Activated CD8-positive, alpha-beta memory T cell treated with anti-CD3 and anti-CD28 coated beads for 48 hours (primary cell): ENCODE results near the gene OR51B4.
A peak's percentile ranks its signal among the peaks of the same experiment; 100 is the strongest.
"Not testable (repeated sequence)": the region's sequence is repeated elsewhere in the genome, so short reads cannot be mapped to it uniquely, and the experiment has no call there.

Source experiments
- DNase-seq, 3 experiments: peaks; one replicate each; pipeline ENCODE4 v3.0.0-alpha.2; 2020; ENCODE audit warnings: low read depth in 2 of 3, low spot score in 2 of 3

OR51B4 gene

DNA sequence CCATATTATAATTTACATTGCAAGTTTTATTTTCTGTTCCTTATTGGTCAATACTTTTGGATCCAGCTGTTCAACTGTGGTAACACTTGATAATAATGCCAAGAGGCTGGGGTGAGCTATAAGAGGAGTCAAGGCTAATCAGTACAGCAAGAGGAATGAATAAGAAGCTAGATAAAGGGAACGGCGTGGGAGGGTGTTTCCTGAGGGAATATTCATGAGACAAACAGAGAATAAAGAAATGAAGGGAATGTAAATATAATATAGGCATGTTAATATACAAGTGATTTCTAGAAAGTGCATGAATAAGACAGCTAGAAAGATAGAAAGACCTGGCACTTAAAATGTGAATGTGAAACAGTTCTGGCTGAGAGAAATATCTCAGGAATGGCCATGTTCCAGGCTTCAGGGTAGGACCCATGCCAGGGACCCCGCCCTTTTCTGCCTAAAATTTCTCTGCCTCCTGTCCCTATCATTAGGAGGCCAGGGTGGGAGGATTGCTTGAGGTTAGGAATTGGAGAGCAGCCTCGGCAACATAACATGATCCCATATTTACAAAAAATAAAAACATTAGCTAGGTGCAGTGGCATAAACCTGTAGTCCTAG is 3.9 kb downstream of the OR51B4 start:
- DNase-seq = no peak

DNA sequence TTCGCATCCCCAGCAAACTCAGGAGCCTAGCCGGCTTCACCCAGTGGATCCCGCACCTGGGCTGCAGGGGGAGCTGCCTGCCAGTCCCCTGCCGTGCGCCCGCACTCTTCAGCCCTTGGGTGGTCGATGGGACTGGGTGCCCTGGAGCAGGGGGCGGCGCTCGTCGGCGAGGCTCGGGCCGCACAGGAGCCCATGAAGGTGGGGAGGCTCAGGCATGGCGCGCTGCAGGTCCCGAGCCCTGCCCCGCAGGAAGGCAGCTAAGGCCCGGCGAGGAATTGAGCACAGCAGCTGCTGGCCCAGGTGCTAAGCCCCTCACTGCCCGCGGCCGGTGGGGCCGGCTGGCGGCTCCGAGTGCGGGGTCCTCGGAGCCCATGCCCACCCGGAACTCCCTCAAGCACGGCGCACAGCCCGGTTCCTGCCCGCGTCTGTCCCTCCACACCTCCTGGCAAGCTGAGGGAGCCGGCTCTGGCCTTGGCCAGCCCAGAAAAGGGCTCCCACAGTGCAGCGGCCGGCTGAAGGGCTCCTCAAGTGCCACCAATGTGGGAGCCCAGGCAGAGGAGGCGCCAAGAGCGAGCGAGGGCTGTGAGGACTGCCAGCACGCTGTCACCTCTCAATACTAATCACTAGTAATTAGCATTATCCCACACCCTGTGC is 7.3 kb downstream of the OR51B4 start:
- DNase-seq = not testable (repeated sequence)

DNA sequence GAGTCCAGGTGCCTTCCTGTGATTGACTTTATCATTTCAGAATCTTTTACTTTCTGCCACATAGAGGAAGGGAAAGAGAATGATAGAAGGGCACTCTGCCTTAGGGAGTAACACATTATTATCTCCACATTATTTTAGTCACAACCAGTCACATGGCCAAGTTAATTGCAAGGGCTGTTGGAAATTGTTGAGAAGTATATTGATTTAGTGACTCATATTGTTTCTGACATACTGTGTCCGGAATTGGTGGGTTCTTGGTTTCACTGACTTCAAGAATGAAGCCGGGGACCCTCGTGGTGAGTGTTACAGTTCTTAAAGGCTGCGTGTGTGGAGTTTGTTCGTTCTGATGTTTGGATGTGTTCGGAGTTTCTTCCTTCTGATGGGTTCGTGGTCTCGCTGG is 8.7 kb downstream of the OR51B4 start:
- no peak for DNase-seq

DNA sequence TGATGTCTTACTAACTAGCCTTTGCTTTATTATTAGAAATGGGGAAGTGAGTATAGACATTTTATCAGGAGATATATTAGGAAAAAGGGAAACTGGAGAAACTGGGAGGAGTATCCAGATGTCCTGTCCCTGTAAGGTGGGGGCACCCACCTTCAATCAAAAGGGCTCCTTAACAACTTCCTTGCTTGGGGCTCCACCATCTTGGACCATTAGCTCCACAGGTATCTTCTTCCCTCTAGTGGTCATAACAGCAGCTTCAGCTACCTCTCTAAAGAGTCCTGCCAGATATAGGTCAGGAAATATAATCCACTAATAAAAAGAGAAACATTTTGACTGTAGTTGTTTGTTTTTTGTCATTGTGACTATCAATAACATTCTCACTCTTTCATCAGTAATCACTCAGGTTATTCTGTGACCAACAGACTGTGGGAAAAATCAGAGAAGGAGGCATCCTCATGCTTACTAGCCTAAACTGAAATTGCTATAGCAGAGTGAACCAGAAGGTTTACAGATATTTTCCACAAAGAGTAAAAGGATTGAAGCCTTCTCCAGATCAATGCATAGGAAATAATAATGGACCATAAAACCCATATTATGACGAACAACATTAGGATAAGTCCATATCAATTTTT is 10.4 kb downstream of the OR51B4 start:
- no peak for DNase-seq

DNA sequence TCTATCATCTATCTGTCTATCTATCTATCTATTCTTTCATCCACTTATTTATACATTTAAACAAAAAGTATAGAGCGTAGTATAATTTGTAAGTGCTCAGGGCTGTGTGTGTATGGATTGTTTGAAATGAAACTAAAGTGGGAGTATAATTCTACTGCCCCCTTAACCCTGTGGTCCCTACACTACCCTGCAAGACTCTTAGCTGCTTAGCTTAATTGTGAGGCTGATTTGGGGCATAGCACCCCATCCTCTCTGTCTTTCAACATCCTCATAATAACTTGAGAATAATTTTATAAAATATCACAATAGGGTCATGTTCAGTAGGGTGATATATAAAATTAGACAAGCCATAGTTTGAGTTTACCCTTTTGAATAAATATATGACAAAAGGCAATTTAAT is 11.6 kb downstream of the OR51B4 start:
- no peak for DNase-seq

DNA sequence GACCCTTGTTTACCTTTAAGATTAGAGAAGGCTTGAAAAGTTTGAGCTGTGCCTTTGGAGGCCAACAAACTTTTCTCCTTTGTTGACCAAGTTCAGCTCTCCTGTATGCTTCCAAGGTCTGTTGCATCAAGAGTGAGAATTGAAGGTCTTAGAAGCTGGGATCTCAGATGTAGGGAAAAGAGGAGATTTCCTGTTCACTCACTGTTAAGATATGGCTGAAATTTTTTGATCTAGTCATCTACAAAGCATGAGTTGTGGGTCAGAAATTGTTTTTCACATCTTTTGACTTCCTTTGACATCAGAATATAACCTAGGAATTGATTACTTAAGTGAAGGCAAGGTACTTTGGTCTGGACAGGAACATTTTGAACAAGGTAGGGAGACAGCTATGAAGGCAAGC is 12.1 kb downstream of the OR51B4 start:
- no peak for DNase-seq

DNA sequence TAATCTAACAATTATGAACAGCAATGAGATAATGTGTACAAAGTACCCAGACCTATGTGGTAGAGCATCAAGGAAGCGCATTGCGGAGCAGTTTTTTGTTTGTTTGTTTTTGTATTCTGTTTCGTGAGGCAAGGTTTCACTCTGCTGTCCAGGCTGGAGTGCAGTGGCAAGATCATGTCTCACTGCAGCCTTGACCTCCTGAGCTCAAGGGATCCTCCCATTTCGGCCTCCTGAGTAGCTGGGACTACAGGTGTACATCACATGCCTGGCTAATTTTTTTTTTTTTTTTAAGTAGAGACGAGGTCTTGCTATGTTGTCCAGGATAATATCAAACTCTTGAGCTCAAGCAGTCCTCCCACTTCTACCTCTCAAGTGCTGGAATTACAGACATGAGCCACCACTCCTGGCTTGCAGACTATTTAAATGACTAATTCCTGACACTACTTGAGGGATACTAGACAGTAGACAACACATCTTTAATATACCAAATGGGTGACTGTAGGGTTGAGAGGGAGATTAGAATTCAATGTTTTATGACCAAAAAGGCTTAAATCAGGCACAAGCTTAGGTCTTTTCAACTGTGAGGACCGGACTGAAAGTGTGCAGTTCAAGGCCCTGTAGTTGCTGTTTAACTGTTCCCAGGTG is 12.7 kb downstream of the OR51B4 start:
- DNase-seq = no peak

DNA sequence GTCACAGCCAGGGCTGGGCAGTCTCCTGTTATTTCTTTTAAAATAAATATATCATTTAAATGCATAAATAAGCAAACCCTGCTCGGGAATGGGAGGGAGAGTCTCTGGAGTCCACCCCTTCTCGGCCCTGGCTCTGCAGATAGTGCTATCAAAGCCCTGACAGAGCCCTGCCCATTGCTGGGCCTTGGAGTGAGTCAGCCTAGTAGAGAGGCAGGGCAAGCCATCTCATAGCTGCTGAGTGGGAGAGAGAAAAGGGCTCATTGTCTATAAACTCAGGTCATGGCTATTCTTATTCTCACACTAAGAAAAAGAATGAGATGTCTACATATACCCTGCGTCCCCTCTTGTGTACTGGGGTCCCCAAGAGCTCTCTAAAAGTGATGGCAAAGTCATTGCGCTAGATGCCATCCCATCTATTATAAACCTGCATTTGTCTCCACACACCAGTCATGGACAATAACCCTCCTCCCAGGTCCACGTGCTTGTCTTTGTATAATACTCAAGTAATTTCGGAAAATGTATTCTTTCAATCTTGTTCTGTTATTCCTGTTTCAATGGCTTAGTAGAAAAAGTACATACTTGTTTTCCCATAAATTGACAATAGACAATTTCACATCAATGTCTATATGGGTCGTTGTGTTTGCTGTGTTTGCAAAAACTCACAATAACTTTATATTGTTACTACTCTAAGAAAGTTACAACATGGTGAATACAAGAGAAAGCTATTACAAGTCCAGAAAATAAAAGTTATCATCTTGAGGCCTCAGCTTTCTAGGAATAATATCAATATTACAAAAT is 13.4 kb downstream of the OR51B4 start:
- DNase-seq = no peak

DNA sequence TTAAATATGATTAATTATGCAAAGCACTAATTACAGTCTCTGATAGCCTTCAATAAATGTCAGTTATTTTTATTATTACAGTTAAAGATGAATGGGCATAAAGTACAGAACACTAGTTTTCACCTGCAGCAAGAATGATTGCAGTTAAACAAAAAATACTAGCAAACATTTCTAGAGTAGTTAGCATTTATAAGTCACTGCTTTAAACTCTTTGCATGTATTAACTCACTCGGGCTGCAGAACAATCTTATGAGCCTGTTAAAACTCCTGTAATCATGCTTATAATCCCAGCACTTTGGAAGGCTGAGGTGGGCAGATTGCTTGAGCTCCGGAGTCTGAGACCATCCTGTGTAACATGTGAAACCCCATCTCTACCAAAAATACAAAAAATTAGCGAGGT is 14.8 kb downstream of the OR51B4 start:
- DNase-seq = no peak

DNA sequence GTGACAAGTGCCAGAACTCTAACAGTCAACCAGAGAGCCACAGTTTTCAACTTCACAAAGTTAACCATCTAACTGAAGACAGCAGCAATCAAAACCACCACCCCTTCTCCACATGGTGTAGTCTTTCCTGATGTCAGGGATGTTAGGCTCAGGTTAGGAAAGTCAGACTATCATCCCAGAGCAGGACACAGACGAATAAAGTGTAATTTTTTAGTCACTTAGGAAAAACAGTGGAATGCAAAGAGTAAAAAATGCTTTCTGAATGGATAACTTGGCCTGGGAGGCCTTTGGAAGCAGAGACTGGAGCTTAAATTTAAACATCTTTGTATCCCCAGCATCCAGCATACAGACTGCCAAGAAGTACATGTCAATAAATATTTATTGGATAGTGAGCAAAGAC is 15.4 kb downstream of the OR51B4 start:
- no peak for DNase-seq

DNA sequence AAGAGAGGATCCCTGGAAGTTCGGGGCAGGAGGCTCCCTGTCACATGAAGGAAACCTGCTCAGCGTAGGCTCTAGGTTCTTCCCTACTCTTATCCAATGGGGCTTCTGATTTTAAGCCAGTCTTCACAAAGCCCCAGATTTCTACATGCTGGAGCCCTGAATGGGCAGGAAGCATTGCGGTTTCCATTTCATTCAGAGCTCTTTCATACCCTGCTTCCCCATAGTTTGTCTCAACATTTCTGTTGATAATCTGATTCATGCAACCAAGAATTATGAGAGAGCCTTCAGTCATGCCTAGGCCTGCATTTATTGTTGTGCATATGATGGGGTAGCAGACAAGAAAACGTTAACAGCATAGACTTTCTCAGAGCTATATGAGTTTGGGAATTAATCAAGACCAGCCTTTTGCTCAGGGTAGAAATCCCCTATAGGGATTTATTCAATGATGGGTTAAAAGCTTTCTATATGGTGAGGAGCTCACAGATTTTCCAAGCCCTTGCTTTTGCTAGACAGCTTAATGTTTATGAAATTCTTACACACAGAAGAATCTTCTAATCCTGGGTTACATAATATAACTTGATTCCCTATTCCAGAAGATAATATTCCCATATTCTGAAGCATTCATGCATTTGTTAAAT is 15.9 kb downstream of the OR51B4 start:
- no peak for DNase-seq

DNA sequence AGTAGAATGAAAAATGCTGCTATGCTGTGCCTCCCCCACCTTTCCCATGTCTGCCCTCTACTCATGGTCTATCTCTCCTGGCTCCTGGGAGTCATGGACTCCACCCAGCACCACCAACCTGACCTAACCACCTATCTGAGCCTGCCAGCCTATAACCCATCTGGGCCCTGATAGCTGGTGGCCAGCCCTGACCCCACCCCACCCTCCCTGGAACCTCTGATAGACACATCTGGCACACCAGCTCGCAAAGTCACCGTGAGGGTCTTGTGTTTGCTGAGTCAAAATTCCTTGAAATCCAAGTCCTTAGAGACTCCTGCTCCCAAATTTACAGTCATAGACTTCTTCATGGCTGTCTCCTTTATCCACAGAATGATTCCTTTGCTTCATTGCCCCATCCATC is 17.1 kb downstream of the OR51B4 start:
- DNase-seq = no peak

DNA sequence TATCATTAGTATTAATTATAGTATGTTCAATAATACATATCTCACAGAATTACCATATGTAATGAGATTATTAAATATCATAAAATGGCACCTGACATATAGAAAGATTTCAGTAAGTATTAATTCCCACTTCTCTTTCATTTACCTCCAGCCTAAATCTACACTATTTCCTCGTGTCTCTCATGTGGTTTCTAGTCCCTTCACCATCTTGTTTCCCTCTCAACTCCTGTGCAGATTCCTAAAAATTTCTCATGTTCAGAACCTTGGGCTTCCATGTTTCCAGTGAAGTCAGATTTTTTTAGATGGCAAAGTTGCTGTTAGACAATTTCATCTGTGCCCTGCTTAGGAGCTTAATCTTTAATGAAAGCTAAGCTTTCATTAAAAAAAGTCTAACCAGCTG is 17.9 kb downstream of the OR51B4 start:
- DNase-seq = no peak

DNA sequence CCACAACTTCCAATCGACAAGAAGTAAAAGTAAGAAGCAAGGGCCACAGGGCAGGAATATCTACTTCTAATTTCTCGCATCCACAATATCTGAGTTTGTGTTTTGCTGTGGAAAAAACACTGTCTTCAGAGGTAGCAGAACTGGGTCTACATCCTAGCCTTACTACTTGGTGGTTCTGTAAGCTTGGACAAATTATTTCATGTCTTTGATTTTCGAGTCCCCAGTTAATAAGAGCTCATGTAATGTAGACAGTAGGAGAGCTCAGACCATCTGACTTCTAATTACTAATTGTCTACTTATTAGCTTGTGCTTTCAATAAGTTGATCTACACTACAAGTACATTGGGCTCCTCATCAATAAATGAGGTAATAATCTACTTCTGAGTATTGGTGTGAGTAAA is 18.7 kb downstream of the OR51B4 start:
- DNase-seq = no peak

DNA sequence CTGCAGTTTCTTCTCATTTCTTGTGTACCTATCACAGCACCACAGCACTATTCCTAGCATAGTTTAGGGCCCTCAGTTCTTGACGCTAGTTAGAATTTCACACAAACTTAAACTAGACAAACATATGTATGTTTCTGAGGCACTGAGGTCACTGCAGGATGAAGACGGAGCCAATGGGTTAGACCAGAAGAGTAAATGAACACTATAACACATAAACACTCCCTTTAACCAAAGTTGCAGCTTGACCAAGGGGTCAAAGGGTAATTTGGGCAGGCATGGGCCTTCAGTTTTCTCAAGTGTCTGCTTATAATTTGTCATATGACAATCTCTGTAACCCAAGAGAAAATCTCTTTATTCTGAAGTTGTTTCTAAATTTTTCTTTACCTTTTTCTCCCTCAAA is 19.1 kb downstream of the OR51B4 start:
- DNase-seq = no peak

DNA sequence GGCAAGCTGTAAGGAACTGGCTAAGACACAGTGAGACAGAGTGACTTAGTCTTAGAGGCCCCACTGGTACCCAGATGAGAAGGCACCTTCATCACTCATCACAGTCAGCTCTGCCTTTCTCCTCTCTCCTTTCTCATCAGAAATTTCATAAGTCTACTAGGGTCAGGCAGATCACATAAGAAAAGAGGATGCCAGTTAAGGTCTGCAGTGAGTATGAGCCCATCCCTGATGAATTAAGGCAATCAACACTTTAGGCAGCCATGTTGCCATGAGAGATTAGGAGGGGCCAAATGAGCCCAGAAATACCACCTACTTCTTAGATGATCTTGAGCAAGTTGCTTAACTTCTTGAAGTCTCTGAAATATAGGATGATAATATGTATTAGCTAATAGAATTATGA is 20.1 kb downstream of the OR51B4 start:
- DNase-seq = no peak

DNA sequence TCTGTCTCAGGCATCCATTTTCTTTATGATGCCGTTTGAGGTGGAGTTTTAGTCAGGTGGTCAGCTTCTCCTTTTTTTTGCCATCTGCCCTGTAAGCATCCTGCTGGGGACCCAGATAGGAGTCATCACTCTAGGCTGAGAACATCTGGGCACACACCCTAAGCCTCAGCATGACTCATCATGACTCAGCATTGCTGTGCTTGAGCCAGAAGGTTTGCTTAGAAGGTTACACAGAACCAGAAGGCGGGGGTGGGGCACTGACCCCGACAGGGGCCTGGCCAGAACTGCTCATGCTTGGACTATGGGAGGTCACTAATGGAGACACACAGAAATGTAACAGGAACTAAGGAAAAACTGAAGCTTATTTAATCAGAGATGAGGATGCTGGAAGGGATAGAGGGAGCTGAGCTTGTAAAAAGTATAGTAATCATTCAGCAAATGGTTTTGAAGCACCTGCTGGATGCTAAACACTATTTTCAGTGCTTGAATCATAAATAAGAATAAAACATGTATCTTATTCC is 21.1 kb downstream of the OR51B4 start:
- DNase-seq = peak in 1 of 3 experiments; percentile 0

DNA sequence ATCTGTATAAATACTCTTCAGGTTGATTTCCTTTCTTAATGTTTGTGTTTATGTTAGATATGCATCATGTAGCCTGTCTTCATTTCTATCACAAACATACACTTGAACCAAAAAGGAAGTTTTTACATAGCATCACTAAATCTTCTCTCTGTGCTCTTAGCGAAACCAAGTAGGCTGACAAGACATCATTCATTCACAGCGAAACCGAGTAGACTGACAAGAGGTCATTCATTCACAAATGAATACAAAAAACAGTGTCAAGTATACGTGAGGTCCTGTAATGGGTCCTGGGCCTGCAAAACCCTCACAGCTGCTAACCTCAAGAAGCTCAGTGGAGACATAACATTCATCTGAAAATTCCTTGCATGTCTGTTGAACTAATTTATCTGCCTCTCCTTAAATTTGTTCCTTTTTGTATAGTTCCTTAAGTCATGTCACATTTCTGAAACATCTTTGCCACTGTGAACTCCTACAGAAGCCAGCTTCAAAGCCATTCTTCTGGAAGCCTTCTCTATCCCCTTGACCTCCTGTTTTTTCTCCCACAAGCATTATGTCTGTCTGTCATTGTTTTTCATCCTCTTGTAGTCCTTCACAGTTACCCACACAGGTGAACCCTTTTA is 22.2 kb downstream of the OR51B4 start:
- DNase-seq = no peak

DNA sequence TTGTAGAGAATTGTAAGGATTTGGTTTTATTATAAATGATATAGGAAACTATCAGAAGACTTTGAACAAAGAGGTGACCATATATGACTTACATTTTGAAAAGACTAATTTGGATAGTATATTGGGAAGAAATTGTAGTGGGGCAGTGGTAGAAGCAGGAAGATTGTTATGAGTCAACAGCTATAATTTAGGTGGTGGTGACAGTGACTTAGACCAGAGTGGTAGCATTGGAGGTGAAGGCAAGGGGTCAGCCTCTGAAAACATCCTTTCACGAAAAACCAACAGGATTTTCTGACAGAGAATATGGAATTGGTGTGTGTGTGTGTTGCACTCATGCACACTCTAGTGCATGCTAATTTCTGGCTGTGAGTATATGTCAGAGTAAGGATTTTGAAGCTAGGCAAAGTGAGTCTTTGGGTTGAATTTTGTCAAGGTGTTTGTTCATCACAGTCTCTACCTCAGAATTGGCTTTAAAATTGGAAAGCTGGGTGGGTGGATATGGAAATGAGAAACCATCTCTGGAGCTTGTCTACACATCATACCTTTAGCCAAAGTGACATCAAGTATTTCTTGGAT is 23.9 kb downstream of the OR51B4 start:
- no peak for DNase-seq

DNA sequence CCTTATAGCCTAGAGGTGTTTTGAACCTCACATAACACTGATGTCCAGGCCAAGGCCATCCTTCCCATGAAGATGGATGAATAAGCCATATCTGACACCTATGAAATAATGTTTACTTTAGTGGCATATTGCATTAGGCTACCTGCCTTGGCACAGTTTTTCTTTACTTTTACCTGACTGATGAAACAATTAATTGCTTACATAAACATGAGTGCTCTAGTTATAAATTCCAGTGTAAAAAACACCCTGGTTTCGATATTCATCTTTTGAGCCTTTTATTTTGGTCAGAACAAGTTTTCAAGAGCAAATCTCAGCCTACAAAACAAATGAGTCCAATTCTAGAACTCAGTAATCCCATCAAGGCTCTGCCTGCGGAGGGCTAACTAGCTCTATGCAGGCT is 25.0 kb downstream of the OR51B4 start:
- DNase-seq = no peak
